A673 (cell line): ENCODE results near the gene CXCR6. TPM values are rescaled to one million over a fixed set of nuclear protein-coding genes. Genes with fewer than 3 reads are reported as not detected.

Source experiments
- BruUV-seq: library from RNA; stranded (reverse); fragments of 400-500 nt; replicated peaks from 2 replicates; lab custom pipeline; 2021; lab: Mats Ljungman, UMichigan
- CTCF ChIA-PET: fragments of 300-600 bp; sonication (Branson Sonifier 250); formaldehyde crosslinking; loops from one replicate; lab custom pipeline; 2022; ENCODE audit warnings: antibody characterized with exemption; lab: Charles Lee
- POLR2A ChIA-PET: fragments of 300-600 bp; sonication (Branson Sonifier 250); formaldehyde crosslinking; loops from one replicate; lab custom pipeline; 2022; ENCODE audit warnings: antibody characterized with exemption; ENCODE audit not compliant: low non-redundant PET; lab: Charles Lee
- DNase-seq: peaks from one replicate; pipeline ENCODE4 v3.0.0-alpha.2; 2015; ENCODE audit warnings: low spot score
- H3K27ac ChIP-seq: fragments of 200-600 bp; sonication (generic); 2 replicates; pipeline ENCODE4 v1.5.1; 2016; ENCODE audit warnings: mixed run types, low read depth, mild to moderate bottlenecking, mixed read lengths, antibody characterized with exemption, low read length; ENCODE audit not compliant: poor library complexity, severe bottlenecking
- H3K27me3 ChIP-seq: fragments of 200-600 bp; sonication (generic); replicated peaks from 2 replicates; pipeline ENCODE4 v1.6.1; 2017; ENCODE audit warnings: mixed run types, low read depth, mild to moderate bottlenecking, mixed read lengths, antibody characterized with exemption, low read length; ENCODE audit not compliant: insufficient read depth, poor library complexity
- H3K36me3 ChIP-seq: fragments of 200-600 bp; sonication (generic); 2 replicates; pipeline ENCODE4 v1.6.1; 2016; ENCODE audit warnings: mixed run types, mild to moderate bottlenecking, mixed read lengths, antibody characterized with exemption, low read length; ENCODE audit not compliant: insufficient read depth, poor library complexity, severe bottlenecking
- H3K4me1 ChIP-seq: fragments of 200-600 bp; sonication (generic); 2 replicates; pipeline ENCODE4 v1.6.1; 2017; ENCODE audit warnings: mixed run types, mild to moderate bottlenecking, mixed read lengths, antibody characterized with exemption, low read length; ENCODE audit not compliant: insufficient read depth, poor library complexity, severe bottlenecking
- H3K4me3 ChIP-seq: fragments of 200-600 bp; sonication (generic); 2 replicates; pipeline ENCODE4 v1.5.1; 2016; ENCODE audit warnings: low read depth, mixed run types, mild to moderate bottlenecking, mixed read lengths, low read length; ENCODE audit not compliant: poor library complexity, severe bottlenecking
- H3K9me3 ChIP-seq: fragments of 200-600 bp; sonication (generic); 2 replicates; pipeline ENCODE4 v1.6.1; 2016; ENCODE audit warnings: mixed run types, low read depth, mild to moderate bottlenecking, mixed read lengths, antibody characterized with exemption, low read length; ENCODE audit not compliant: poor library complexity, severe bottlenecking
- CTCF ChIP-seq: fragments of 300-800, 200-600 bp; sonication (generic); conservative IDR thresholded peaks from 2 replicates; pipeline ENCODE4 v1.5.1; 2017; ENCODE audit warnings: low read depth, mild to moderate bottlenecking, antibody characterized with exemption, low read length, moderate library complexity, mixed read lengths
- EZH2 ChIP-seq: fragments of 200-600 bp; sonication (generic); IDR thresholded peaks from 2 replicates; pipeline ENCODE4 v1.6.1; 2017; ENCODE audit warnings: borderline replicate concordance, low read depth, mild to moderate bottlenecking, mixed read lengths, antibody characterized with exemption, low read length; ENCODE audit not compliant: poor library complexity, severe bottlenecking
- intact Hi-C: fragments of 100-400 bp; cut with micrococcal nuclease; formaldehyde crosslinking; loops from one replicate; pipeline ENCODE4 v1.10.0; 2022; ENCODE audit not compliant: unreplicated experiment
- total RNA-seq: library from RNA; stranded (reverse); gene quantifications from 2 replicates; pipeline ENCODE4 v1.2.3, GENCODE V29; 2021

CXCR6 gene
- total RNA-seq, 1 experiment from 2014 or later, result not detected

GRCh38 chr3:45985532-45986302, 42.5 kb downstream of the CXCR6 start:
- H3K27me3 ChIP-seq, result no peaks in the 10 kb centered on the region
- H3K36me3 ChIP-seq, result peaks cover 4% of the 10 kb centered on the region
- H3K9me3 ChIP-seq, result no peaks in the 10 kb centered on the region
- CTCF ChIA-PET, result no interaction called here
- POLR2A ChIA-PET, result no interaction called here
- no peaks in the 10 kb centered on the region for H3K4me1 ChIP-seq
- H3K4me3 ChIP-seq, result no peak overlapping the region
- no TSS peak for BruUV-seq
- intact Hi-C loops, result no loop called here
- TF ChIP-seq EZH2 (no peak), CTCF (no peak)
- no peak for DNase-seq
- no peak overlapping the region for H3K27ac ChIP-seq

- no peak for TF ChIP-seq CTCF
- BruUV-seq, result no TSS peak
- H3K27ac ChIP-seq, result no peak overlapping the region
- H3K36me3 ChIP-seq, result peaks cover 4% of the 10 kb centered on the region
- POLR2A ChIA-PET, result no interaction called here
- no peaks in the 10 kb centered on the region for H3K27me3 ChIP-seq
- CTCF ChIA-PET, result no interaction called here
- no peaks in the 10 kb centered on the region for H3K4me1 ChIP-seq
- intact Hi-C loops, result no loop called here
- DNase-seq, result no peak
- no peaks in the 10 kb centered on the region for H3K9me3 ChIP-seq
- H3K4me3 ChIP-seq, result no peak overlapping the region
Observed at GRCh38 chr3:45986303-45986982, 43.2 kb downstream of the CXCR6 start.

GRCh38 chr3:45987368-45988291, 44.4 kb downstream of the CXCR6 start:
- H3K9me3 ChIP-seq, result no peaks in the 10 kb centered on the region
- H3K27ac ChIP-seq, result no peak overlapping the region
- no peak for DNase-seq
- CTCF ChIA-PET, result no interaction called here
- no peaks in the 10 kb centered on the region for H3K4me1 ChIP-seq
- no peak for TF ChIP-seq EZH2
- no peak for TF ChIP-seq CTCF
- H3K4me3 ChIP-seq, result no peak overlapping the region
- no peaks in the 10 kb centered on the region for H3K27me3 ChIP-seq
- H3K36me3 ChIP-seq, result peaks cover 4% of the 10 kb centered on the region
- POLR2A ChIA-PET, result no interaction called here
- intact Hi-C loops, result no loop called here
- BruUV-seq, result no TSS peak
